ENCODE measurements around the gene AUP1. TPM values are rescaled to one million over a fixed set of nuclear protein-coding genes. Genes with fewer than 3 reads are reported as not detected.

AUP1 gene
- total and polyA plus RNA-seq, 9 of the 15 experiments (the other 6 are each of a cell fraction or from before 2014, with no cell fraction given) = 70.7 to 245 (median 165) TPM

DNA sequence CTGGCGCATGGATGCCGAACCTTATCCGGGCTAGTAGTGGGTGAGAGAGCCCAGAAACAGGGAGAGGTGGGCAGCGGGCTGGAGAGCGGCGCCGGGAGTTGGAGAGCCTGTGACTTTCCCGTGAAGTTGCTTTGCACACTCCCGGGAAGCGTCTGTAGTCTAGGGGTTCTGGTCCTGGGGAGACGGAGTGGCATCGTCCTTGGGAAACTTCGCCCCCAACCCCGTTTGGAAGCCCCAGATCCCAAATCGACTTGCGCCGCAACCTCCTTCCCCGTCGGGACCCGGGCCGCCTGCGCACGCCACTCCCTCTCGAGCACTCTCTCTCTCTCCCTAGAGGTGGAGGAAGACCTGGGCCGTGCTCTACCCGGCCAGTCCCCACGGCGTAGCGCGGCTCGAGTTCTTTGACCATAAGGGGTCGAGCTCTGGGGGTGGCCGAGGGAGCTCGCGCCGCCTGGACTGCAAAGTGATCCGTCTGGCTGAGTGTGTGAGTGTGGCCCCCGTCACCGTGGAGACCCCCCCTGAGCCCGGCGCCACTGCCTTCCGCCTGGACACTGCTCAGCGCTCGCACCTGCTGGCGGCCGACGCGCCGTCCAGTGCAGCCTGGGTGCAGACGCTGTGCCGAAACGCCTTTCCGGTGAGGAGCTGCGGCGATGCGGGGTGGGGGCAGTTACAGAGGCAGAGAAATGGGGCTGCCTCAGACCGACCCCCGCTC, 25.5 kb upstream of the AUP1 start (continued):
- no peak for TF ChIP-seq ZNF561 (CRISPR knock-in tag; conservative IDR thresholded peaks at IDR 0.05)
- TF ChIP-seq MYC (IDR thresholded peaks at IDR 0.05; ENCODE audit: low read depth, low read length) = no peak
- no peak; the same call in 1 of the 2 replicates for TF ChIP-seq MYC (CRISPR knock-in tag; IDR thresholded peaks at IDR 0.05; ENCODE audit: borderline replicate concordance, low read depth)
- TF ChIP-seq ELF1 (tag; IDR thresholded peaks at IDR 0.05) = peak; percentile 26; the same call in 1 of the 2 replicates
- TF ChIP-seq PHF8 (IDR thresholded peaks at IDR 0.05; ENCODE audit: borderline replicate concordance, low read length) = peak; percentile 68; the same call in 1 of the 2 replicates
- TF ChIP-seq TAF1 (IDR thresholded peaks at IDR 0.05; ENCODE audit: control insufficient read depth, extremely low read depth, insufficient read depth, low read length, severe bottlenecking) = no peak
- no peak for TF ChIP-seq KLF16 (IDR thresholded peaks at IDR 0.05)
- TF ChIP-seq, protein P1, sequence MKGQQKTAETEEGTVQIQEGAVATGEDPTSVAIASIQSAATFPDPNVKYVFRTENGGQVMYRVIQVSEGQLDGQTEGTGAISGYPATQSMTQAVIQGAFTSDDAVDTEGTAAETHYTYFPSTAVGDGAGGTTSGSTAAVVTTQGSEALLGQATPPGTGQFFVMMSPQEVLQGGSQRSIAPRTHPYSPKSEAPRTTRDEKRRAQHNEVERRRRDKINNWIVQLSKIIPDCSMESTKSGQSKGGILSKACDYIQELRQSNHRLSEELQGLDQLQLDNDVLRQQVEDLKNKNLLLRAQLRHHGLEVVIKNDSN (CRISPR knock-in tag; IDR thresholded peaks at IDR 0.05) = no peak
- TF ChIP-seq CXXC5 (CRISPR knock-in tag; IDR thresholded peaks at IDR 0.05) = peak; percentile 65; the same call in 1 of the 2 replicates
- no peak for TF ChIP-seq ZNF785 (CRISPR knock-in tag; IDR thresholded peaks at IDR 0.05)
- TF ChIP-seq L3MBTL2 (IDR thresholded peaks at IDR 0.05) = peak; percentile 73
- TF ChIP-seq SMAD4 (CRISPR knock-in tag; conservative IDR thresholded peaks at IDR 0.05) = peak; percentile 66
- no peak for TF ChIP-seq FOS (IDR thresholded peaks at IDR 0.05; ENCODE audit: extremely low read depth, insufficient read length)
- TF ChIP-seq POLR2AphosphoS5 (IDR thresholded peaks at IDR 0.05; ENCODE audit: control insufficient read depth, insufficient read depth, low read depth, low read length) = 0 out of 2 replicates have a peak, but pooled peaks have one; percentile 8
- 0 out of 4 replicates have a peak, but pooled peaks of 1 of the 2 experiments have one; percentile 14 for TF ChIP-seq TRIM24 (IDR thresholded peaks at IDR 0.05)
- TF ChIP-seq, protein P2, sequence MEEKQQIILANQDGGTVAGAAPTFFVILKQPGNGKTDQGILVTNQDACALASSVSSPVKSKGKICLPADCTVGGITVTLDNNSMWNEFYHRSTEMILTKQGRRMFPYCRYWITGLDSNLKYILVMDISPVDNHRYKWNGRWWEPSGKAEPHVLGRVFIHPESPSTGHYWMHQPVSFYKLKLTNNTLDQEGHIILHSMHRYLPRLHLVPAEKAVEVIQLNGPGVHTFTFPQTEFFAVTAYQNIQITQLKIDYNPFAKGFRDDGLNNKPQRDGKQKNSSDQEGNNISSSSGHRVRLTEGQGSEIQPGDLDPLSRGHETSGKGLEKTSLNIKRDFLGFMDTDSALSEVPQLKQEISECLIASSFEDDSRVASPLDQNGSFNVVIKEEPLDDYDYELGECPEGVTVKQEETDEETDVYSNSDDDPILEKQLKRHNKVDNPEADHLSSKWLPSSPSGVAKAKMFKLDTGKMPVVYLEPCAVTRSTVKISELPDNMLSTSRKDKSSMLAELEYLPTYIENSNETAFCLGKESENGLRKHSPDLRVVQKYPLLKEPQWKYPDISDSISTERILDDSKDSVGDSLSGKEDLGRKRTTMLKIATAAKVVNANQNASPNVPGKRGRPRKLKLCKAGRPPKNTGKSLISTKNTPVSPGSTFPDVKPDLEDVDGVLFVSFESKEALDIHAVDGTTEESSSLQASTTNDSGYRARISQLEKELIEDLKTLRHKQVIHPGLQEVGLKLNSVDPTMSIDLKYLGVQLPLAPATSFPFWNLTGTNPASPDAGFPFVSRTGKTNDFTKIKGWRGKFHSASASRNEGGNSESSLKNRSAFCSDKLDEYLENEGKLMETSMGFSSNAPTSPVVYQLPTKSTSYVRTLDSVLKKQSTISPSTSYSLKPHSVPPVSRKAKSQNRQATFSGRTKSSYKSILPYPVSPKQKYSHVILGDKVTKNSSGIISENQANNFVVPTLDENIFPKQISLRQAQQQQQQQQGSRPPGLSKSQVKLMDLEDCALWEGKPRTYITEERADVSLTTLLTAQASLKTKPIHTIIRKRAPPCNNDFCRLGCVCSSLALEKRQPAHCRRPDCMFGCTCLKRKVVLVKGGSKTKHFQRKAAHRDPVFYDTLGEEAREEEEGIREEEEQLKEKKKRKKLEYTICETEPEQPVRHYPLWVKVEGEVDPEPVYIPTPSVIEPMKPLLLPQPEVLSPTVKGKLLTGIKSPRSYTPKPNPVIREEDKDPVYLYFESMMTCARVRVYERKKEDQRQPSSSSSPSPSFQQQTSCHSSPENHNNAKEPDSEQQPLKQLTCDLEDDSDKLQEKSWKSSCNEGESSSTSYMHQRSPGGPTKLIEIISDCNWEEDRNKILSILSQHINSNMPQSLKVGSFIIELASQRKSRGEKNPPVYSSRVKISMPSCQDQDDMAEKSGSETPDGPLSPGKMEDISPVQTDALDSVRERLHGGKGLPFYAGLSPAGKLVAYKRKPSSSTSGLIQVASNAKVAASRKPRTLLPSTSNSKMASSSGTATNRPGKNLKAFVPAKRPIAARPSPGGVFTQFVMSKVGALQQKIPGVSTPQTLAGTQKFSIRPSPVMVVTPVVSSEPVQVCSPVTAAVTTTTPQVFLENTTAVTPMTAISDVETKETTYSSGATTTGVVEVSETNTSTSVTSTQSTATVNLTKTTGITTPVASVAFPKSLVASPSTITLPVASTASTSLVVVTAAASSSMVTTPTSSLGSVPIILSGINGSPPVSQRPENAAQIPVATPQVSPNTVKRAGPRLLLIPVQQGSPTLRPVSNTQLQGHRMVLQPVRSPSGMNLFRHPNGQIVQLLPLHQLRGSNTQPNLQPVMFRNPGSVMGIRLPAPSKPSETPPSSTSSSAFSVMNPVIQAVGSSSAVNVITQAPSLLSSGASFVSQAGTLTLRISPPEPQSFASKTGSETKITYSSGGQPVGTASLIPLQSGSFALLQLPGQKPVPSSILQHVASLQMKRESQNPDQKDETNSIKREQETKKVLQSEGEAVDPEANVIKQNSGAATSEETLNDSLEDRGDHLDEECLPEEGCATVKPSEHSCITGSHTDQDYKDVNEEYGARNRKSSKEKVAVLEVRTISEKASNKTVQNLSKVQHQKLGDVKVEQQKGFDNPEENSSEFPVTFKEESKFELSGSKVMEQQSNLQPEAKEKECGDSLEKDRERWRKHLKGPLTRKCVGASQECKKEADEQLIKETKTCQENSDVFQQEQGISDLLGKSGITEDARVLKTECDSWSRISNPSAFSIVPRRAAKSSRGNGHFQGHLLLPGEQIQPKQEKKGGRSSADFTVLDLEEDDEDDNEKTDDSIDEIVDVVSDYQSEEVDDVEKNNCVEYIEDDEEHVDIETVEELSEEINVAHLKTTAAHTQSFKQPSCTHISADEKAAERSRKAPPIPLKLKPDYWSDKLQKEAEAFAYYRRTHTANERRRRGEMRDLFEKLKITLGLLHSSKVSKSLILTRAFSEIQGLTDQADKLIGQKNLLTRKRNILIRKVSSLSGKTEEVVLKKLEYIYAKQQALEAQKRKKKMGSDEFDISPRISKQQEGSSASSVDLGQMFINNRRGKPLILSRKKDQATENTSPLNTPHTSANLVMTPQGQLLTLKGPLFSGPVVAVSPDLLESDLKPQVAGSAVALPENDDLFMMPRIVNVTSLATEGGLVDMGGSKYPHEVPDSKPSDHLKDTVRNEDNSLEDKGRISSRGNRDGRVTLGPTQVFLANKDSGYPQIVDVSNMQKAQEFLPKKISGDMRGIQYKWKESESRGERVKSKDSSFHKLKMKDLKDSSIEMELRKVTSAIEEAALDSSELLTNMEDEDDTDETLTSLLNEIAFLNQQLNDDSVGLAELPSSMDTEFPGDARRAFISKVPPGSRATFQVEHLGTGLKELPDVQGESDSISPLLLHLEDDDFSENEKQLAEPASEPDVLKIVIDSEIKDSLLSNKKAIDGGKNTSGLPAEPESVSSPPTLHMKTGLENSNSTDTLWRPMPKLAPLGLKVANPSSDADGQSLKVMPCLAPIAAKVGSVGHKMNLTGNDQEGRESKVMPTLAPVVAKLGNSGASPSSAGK (IDR thresholded peaks at IDR 0.05) = peak; percentile 55

Data from K562 (cell line).